GM21515 (cell line): ENCODE data around the gene STK32A.
"Not testable (repeated sequence)": the region's sequence is repeated elsewhere in the genome, so short reads cannot be mapped to it uniquely, and the experiment has no call there.

ENCODE experiments used
- ATAC-seq: cut with Tn5 transposase; IDR thresholded peaks from one replicate; pipeline ENCODE4 v1.9.1; 2021; ENCODE audit not compliant: unreplicated experiment

STK32A gene

GRCh38 chr5:147341345-147341744 is 106.5 kb downstream of the STK32A start:
- no peak for ATAC-seq

- no peak for ATAC-seq
These were observed 110.0 kb downstream of the STK32A start for GRCh38 chr5:147344861-147345260.

- ATAC-seq: no peak
These were observed 111.3 kb downstream of the STK32A start for GRCh38 chr5:147346006-147346561.

- ATAC-seq: no peak
These were observed 113.2 kb downstream of the STK32A start for GRCh38 chr5:147348046-147348445.

GRCh38 chr5:147348451-147348850 is 113.6 kb downstream of the STK32A start:
- ATAC-seq: no peak

- no peak for ATAC-seq
These were observed 114.4 kb downstream of the STK32A start for GRCh38 chr5:147349241-147349640.

GRCh38 chr5:147359101-147359500 is 124.3 kb downstream of the STK32A start:
- no peak for ATAC-seq

GRCh38 chr5:147359581-147359980 is 124.8 kb downstream of the STK32A start:
- ATAC-seq: no peak

- ATAC-seq: no peak
These were observed 126.0 kb downstream of the STK32A start for GRCh38 chr5:147360816-147361215.

GRCh38 chr5:147361441-147362175 is 126.8 kb downstream of the STK32A start:
- no peak for ATAC-seq

GRCh38 chr5:147367381-147367780 is 132.6 kb downstream of the STK32A start:
- ATAC-seq: not testable (repeated sequence)

- ATAC-seq: no peak
These were observed 135.0 kb downstream of the STK32A start for GRCh38 chr5:147369742-147370374.

GRCh38 chr5:147371290-147371689 is 136.5 kb downstream of the STK32A start:
- ATAC-seq: no peak

- ATAC-seq: no peak
These were observed 137.4 kb downstream of the STK32A start for GRCh38 chr5:147372191-147372590.

- no peak for ATAC-seq
These were observed 138.5 kb downstream of the STK32A start for GRCh38 chr5:147373328-147373727.

GRCh38 chr5:147375151-147375550 is 140.3 kb downstream of the STK32A start:
- ATAC-seq: no peak

GRCh38 chr5:147377682-147378081 is 142.9 kb downstream of the STK32A start:
- ATAC-seq: no peak

- ATAC-seq: no peak
These were observed 146.7 kb downstream of the STK32A start for GRCh38 chr5:147381555-147381954.

- no peak for ATAC-seq
These were observed 147.9 kb downstream of the STK32A start for GRCh38 chr5:147382776-147383175.

- no peak for ATAC-seq
These were observed 149.7 kb downstream of the STK32A start for GRCh38 chr5:147384346-147385193.

GRCh38 chr5:147387109-147387508 is 152.3 kb downstream of the STK32A start:
- no peak for ATAC-seq
